A673 (cell line): ENCODE results near the gene ECEL1.

Source experiments
- CTCF ChIP-seq: fragments of 300-800, 200-600 bp; sonication (generic); conservative IDR thresholded peaks from 2 replicates; pipeline ENCODE4 v1.5.1; 2017; ENCODE audit warnings: low read depth, mild to moderate bottlenecking, antibody characterized with exemption, low read length, moderate library complexity, mixed read lengths
- EZH2 ChIP-seq: fragments of 200-600 bp; sonication (generic); IDR thresholded peaks from 2 replicates; pipeline ENCODE4 v1.6.1; 2017; ENCODE audit warnings: borderline replicate concordance, low read depth, mild to moderate bottlenecking, mixed read lengths, antibody characterized with exemption, low read length; ENCODE audit not compliant: poor library complexity, severe bottlenecking

DNA sequence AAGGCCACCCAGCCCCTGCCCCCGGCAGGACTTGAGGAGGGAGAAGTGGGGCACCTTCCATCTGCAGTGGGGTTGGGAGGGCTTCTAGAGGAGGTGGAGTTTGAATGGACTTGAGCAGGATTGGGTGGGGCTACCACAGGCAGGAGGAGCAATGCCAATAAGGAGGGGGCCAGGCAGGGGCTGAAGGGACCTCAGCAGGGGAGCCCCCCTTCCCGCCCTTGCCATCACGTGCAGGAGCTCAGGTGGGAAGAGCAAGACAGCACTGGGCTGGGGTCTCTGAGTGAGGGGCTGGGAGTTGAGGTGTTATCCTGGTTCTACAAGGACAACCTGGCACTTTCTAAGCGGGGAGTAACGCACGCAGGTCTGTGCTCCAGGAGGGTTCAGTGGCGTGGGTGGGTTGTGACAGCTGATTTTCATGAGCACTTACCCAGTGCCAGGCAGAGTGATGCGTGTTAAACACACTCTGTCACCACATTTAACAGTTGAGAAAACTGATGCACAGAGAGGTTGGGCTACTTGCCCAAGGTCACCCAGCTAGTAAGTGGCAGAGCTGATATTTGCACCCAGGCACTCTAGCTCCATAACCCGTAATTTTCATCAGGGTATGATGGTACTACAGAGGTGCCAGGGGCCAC, 43.1 kb upstream of the ECEL1 start:
- no peak for TF ChIP-seq CTCF
- TF ChIP-seq EZH2, result no peak
